NCI-H187 (cell line): ENCODE results near the gene TRIML1.
"Not testable (repeated sequence)": the region's sequence is repeated elsewhere in the genome, so short reads cannot be mapped to it uniquely, and the experiment has no call there.

Experiments
- DNase-seq, 2 experiments: peaks; one replicate each; lab custom pipeline; 2025; lab: John Stamatoyannopoulos, UW

Gene TRIML1

DNA sequence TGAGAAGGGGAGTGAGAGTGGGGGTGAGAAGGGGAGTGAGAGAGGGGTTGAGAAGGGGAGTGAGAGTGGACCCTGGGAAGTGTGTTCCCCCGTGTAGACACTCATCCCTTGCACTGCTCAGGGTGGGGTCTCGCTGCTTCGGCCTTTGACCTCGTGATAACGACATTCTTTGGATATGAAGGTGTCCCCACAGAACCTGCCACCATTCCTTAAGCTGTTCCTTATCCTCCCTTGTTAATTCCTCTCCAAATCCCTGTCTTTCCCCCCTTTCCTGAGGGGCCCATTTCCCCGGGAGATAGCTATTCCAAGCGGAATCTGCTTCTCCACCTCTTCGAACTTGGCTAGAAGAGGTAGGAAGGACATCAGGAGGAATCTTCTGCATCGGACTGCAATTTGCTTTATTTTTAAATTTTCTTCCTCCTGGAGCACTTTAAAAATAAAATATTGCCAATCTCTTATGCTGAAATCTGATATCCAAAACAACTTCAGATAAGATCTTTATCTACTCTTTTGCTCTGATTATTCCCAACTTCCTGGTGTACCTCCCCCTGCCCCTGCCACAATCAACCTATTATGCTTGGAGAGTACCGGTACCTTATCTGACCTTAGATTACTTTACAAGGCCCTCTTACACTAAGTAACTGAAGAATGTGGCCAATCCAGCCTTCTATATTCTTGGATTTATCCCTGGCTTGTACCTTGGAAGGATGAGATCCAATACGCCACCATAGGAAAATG is 15.6 kb downstream of the TRIML1 start:
- no peak for DNase-seq

DNA sequence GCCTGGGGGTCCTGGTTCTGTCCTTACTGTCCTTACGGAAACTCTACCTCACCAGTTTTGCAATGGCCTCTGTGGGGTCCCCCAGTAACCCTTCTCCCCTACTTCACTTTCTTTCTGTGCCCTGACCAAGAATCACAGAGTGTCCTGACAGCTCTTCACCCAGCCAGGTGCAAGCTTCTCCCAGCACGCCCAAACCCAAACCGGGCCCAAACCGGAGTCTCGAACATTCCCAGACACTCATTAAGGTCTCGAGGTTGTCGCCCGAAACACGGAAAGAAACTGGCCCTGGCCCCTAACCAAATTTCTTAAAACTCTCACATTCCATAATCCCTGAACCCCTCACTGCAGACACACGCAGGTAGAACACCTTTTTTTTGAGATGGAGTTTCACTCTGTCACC is 19.1 kb downstream of the TRIML1 start:
- no peak for DNase-seq

DNA sequence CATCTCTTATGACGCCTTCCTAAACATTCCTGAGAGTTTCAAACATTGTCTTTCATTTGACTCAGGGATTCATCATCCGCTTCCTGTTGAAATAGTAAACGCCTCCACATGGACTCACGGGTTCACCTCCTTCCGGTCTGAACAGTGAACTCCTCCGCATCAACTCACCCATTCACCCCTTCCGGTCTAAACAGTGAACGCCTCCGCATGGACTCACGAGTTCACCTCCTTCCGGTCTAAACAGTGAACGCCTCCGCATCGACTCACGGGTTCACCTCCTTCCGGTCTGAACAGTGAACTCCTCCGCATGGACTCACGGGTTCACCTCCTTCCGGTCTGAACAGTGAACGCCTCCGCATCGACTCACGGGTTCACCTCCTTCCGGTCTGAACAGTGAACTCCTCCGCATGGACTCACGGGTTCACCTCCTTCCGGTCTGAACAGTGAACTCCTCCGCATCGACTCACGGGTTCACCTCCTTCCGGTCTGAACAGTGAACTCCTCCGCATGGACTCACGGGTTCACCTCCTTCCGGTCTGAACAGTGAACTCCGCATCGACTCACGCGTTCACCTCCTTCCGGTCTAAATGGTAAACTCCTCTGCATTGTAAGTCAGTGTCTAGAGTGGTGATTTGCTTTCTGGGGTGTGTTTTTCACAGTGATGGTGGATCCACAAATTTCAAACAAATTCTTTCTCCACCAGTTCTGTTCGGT is 20.4 kb downstream of the TRIML1 start:
- DNase-seq, result not testable (repeated sequence)

DNA sequence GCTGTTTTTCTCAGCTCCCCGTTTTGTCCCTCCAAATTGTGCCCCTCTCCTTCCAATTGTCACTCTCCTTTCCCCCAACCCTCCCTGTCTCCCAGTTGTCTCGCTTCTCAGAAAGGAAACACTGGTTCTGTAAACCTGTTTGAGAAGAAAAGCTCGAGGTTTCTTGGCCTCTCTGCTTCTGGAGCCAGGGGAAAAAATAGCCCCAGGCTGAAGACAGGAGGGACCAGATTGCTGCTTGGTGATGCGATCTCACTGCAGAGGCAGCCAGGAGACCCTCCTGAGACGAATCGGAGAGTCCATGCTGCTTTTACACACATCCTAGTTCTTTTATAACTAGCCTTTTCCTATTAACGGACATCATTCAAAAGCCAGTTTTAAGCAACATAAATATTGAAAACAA is 21.2 kb downstream of the TRIML1 start:
- DNase-seq, result no peak

DNA sequence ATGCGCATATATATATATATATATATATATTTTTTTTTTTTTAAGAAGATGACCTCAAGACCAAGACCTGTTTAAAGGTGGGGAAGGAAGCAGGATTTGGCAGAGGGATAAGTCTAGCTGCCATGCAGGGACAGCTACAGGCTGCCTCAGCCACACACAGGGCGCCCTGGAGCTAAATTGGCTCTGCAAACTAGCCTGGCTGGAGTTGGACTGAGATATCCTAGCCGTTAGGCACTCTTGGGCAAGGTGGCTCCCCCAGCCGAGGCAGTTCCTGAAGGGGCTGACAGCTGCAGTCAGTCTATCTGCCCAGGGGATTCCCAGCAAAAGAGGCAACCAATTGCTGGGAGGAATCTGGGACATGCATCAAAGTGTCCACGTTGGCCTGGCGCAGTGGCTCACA is 21.9 kb downstream of the TRIML1 start:
- DNase-seq, result no peak

DNA sequence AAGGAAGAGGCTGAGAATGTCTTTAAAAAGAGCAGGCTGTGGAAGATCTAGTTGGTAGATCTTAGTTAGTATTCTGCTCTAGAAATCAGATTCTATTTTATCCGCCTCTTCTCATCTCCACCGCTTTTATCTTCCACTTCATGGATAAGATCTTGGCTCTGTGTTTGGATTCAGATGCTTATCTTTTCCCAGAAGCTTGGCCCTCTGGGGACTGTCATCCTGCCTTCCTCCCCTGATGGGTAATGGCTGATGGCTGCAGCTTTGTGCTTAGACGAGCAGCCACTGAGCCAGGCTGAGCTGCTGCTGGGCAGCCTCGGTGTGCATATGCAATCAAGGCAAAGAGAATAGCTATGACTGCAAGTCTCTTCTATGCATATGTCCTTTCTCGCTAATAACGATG is 23.5 kb downstream of the TRIML1 start:
- DNase-seq, result no peak

DNA sequence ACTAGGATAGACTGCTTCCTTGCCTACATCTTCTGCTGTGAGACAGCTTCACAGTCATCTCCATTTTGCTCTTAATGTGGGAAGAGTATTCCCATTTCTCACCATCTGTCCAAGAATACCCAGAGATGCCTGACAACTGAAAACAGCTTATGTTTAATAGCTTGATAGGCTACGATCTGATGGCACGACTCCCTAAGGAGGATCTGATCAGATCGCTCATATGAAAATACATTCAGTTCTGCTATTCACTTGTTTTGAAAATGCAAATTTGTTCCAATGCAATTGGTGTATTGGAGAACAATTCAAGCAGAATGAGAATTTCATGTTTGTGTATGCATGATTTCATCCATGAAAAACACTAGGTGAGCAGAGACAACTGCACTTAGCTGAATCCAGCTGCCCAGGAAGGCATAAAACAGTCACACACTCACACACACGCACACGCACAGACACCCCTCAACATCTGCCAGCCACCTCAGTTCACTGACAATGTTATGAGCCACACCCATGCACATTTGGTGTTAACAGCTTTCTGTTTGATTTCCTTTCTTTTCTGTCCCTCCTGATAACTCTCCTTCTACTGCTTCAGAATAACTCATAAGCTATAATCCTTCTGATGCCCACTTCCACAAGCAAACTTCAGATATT is 29.6 kb downstream of the TRIML1 start:
- no peak for DNase-seq

DNA sequence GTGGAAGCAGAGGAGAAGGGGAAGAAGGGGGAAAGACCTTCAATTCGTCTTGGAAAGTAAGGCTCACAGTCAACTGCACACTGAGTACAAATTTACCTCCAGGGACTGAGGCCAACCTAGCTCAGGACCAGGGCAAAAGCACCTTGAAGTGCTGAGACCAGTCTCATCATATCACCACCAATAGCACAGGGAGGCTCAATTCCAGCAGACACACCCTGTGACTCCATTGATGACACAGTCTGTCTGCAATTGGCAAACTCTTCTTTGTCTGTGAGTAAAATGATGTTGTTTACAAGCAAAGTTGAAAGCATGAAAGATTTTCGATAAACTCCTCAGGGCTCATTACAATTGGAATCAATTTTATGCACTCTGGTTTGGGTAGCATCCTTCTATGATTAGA is 32.3 kb downstream of the TRIML1 start:
- no peak for DNase-seq

DNA sequence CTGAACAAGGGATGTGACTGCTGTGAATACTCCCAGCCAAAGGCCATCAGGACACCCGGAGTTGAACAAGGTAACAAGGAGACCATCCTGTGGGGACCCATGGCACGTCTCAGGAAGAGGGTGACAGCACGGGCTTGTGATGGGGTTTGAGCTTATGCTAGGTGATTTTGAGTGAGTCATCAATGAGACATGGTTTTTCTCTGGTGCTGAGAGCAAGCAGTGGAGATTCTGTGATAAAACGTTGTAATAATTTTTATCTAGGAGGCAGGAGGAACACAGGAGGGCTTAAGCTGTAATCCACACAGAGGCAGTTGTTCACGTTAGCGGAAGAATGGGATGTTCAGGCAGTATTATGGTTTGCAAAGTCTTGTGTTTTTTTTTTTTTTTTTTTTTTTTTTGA is 36.0 kb downstream of the TRIML1 start:
- no peak for DNase-seq

DNA sequence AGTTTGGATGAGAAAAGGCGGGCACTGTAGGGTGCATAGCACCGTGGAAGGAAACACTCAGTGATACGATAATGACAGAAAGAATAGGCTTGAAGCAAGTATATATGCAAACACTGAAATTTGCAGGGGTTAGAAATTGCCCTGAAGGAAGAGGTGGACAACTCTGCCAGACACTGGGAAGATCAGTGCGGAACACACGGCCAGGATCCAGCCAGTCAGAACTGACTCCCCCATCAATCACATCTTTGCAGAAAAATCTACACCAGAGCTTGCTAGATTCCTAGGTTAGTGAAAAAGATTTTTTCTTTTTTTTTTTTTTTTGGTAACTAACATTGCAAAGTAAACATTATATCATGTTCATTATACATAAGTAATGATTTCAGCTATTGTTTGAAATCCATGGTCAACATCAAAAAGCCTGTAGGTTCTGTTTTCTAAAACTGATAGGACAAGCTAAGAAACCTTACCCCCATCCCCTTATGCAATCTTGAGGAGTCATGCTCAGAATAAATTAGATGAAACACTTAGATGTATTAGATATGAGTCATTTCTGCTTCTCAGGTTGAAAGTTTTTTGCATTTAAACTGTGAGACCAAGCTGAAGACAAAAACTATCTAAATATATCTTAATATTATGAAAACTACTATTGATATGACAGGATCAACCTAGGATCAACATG is 38.9 kb downstream of the TRIML1 start:
- DNase-seq, result no peak

DNA sequence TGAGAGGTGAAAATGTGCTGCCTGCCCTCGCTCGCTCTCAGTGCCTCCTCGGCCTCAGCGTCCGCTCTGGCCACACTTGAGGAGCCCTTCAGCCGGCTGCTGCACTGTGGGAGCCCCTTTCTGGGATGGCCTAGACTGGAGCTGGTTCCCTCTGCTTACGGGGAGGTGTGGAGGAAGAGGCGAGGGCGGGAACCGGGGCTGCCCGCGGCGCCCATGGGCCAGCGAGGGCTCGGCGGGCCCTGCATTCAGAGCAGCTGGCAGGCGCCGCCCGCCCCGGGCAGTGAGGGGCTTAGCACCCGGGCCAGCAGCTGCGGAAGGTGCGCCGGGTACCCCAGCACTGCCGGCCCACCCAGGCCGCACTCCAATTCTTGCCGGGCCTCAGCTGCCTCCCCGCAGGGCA is 39.6 kb downstream of the TRIML1 start:
- no peak for DNase-seq

DNA sequence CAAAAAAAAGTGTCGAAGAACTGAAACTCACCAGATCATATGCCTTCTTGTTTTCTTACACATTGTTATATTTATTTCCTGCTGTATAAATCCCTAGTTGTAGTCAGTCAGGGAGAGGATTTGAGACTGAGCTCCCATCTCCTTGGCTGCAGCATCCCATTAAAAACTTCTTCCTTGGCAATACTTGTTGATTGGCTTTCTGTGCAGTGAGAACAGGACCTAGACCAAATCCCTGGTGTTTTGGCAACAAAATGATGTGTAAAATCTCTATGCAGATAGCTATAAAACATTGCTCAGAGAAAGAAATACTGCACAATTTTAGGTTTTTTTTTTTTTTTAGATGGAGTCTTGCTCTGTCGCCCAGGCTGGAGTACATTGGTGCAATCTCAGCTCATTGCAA is 47.9 kb downstream of the TRIML1 start:
- no peak for DNase-seq

DNA sequence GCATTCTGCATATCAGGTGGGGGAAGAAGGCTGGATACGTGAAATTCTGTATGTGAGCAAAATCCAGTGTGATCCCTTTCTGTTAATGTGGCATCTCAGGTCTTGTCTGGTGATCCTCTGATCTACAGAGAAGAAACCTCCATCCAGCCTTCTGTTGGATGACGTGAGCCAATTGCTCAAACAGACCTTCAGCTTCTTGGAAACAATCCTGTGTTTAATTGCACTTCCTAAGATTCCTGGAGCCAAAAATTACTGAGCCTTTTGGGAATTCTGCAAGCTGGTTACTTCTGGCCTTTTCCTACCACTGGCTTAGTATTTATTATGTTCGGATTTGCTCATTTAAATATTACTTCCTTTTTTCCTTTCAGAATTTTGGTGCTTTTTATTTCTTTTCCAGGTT is 51.2 kb downstream of the TRIML1 start:
- no peak for DNase-seq

DNA sequence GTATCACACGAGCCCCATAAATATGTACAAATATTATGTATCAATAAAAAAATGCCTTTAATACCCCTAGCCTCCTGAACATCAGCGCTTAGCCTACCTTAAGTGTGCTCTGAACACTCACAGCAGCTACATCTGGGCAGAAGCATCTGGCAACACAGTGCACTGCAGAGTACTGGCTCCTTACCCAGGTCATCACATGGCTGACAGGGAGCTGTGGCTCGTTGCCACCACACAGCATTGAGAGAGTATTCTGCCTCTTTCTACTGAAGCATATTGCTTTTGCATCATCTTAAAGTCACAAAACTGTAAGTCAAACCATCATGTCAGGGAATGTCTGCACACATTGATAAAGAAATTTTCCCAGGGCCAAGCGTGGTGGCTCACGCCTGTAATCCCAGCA is 55.2 kb downstream of the TRIML1 start:
- DNase-seq, result no peak

DNA sequence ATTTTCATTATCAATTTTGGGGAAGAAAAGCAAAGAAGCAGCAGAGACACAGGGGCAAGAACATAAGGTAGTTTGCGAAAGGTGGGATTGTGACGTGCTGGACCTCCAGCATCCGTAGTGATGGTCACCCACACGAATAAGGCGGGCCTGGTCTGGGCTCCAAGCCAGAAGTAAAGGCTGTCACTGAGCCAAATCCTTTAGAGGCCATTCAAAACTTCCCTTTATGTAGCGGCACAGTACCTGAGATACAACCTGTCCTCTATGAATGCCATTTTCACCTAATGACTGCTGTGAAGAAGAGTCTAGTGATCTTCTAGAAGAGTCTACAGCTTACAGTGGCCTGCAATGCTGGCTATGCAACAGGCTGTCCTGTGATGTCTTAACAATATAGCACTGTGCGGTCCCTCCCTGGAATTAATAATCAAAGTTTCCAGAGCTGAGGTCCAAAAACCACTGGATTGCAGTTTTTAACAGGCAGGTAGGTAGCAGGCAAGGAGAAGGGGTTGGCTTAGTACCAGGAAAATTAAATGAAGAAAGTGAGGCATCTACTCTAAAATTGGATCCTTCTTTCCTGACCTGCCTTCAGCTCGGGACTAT is 56.2 kb downstream of the TRIML1 start:
- DNase-seq, result no peak

DNA sequence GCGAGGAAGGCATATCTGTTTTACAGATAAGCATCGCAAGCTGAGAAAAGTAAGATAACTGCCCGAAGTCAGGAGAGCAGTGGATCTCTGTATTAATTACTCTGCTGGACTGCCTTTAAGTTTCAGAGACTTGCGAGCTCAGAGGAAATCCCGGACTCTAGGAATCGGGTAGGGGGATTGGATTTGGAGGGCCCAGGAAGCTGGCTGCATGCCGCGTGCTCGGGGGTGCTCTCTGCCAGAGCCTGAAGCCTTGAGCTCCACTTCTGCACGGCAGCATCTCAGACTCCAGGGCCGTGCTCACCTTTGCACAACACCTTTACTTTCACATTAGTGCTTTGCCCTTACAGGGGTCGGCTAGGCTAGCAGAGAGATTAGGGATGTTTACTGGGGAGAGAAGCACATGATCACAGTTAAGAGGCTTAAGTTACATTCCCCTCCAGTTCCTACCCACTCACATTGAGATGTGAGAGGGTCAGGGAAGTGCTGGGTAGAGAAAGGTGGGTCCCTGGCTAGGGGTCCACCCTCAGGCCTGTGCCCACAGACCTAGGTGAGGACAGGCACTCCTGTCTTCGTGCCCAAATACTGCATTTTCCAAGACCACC is 57.0 kb downstream of the TRIML1 start:
- DNase-seq, result no peak
